Cerebellar nuclear complex (tissue), 1 donor: ENCODE results near the gene DOCK1.
"Not testable (repeated sequence)": the region's sequence is repeated elsewhere in the genome, so short reads cannot be mapped to it uniquely, and the experiment has no call there.

ENCODE experiments used
- DNase-seq, 2 experiments: peaks; one replicate each; lab custom pipeline; 2025; lab: John Stamatoyannopoulos, UW

The DOCK1 gene

GRCh38 chr10:127276794-127277462 is 371.7 kb downstream of the DOCK1 start:
- DNase-seq = no peak

GRCh38 chr10:127278001-127278400 is 372.8 kb downstream of the DOCK1 start:
- no peak for DNase-seq

- no peak for DNase-seq
These were observed 374.1 kb downstream of the DOCK1 start for GRCh38 chr10:127279334-127279774.

GRCh38 chr10:127280446-127280845 is 375.2 kb downstream of the DOCK1 start:
- DNase-seq = no peak

GRCh38 chr10:127283017-127283416 is 377.8 kb downstream of the DOCK1 start:
- no peak for DNase-seq

- DNase-seq = no peak
These were observed 378.3 kb downstream of the DOCK1 start for GRCh38 chr10:127283576-127283975.

GRCh38 chr10:127290850-127291249 is 385.6 kb downstream of the DOCK1 start:
- no peak for DNase-seq

GRCh38 chr10:127291329-127291728 is 386.1 kb downstream of the DOCK1 start:
- no peak for DNase-seq

- no peak for DNase-seq
These were observed 387.7 kb downstream of the DOCK1 start for GRCh38 chr10:127292888-127293287.

- DNase-seq = no peak
These were observed 388.4 kb downstream of the DOCK1 start for GRCh38 chr10:127293640-127294039.

- no peak for DNase-seq
These were observed 391.5 kb downstream of the DOCK1 start for GRCh38 chr10:127296696-127297095.

- no peak for DNase-seq
These were observed 393.2 kb downstream of the DOCK1 start for GRCh38 chr10:127298381-127298780.

- DNase-seq = not testable (repeated sequence)
These were observed 394.0 kb downstream of the DOCK1 start for GRCh38 chr10:127299192-127299591.

- DNase-seq = no peak
These were observed 394.9 kb downstream of the DOCK1 start for GRCh38 chr10:127299956-127300689.

GRCh38 chr10:127300868-127301321 is 395.7 kb downstream of the DOCK1 start:
- DNase-seq = no peak

GRCh38 chr10:127302343-127302742 is 397.1 kb downstream of the DOCK1 start:
- no peak for DNase-seq

GRCh38 chr10:127303105-127303504 is 397.9 kb downstream of the DOCK1 start:
- no peak for DNase-seq

GRCh38 chr10:127303746-127304145 is 398.5 kb downstream of the DOCK1 start:
- DNase-seq = no peak

- DNase-seq = no peak
These were observed 401.3 kb downstream of the DOCK1 start for GRCh38 chr10:127306479-127306878.

GRCh38 chr10:127307338-127307737 is 402.1 kb downstream of the DOCK1 start:
- no peak for DNase-seq

- no peak for DNase-seq
These were observed 402.8 kb downstream of the DOCK1 start for GRCh38 chr10:127308031-127308430.

GRCh38 chr10:127309619-127310018 is 404.4 kb downstream of the DOCK1 start:
- DNase-seq = not testable (repeated sequence)

- DNase-seq = no peak
These were observed 405.2 kb downstream of the DOCK1 start for GRCh38 chr10:127310430-127310829.
